SKM-1 treated with dmso at 0.1 percent for 144 hours (cell line): ENCODE data around the gene VAMP1.
"Not testable (repeated sequence)": the region's sequence is repeated elsewhere in the genome, so short reads cannot be mapped to it uniquely, and the experiment has no call there.

Experiments
- DNase-seq: peaks from one replicate; lab custom pipeline; 2025; ENCODE audit not compliant: unreplicated experiment; lab: John Stamatoyannopoulos, UW

VAMP1 gene

DNA sequence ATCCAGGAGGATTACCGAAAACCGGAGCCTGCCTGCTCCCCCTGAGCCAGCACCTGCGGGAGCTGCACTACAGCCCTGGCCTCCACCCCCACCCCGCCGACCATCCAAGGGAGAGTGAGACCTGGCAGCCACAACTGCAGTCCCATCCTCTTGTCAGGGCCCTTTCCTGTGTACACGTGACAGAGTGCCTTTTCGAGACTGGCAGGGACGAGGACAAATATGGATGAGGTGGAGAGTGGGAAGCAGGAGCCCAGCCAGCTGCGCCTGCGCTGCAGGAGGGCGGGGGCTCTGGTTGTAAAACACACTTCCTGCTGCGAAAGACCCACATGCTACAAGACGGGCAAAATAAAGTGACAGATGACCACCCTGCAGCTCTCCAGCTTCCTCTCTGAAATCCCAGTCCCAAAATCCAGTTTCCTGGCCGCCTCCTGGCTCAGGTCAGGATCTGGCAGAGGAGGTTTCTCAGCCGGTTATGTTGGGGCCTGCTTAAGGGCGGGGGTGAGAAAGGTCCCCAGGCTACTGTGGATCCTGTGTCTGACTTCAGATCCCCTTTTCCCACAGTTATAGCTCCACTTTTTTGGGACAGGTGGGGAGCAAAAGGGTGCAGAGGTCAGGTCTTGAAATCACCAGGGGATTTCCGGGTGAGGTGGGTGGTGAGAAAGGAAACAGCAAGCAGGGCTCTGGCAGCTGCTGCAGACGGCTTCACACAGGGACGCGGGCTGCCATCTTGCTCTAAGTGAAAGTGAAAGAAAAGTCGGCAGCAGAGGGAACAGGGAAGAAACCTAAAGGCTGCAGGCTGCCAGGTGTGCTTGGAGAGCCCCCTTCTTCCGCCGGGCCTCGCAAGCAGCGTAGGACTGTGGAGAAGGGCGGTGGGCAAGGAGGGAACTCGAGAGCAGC, 18.9 kb downstream of the VAMP1 start, which contains the start of gene TAPBPL:
Gene TAPBPL (plus strand): TSS at position 695 of the 897 bp plus-strand sequence. CDS start 207 bp downstream, outside the sequence.
- DNase-seq, result no peak

DNA sequence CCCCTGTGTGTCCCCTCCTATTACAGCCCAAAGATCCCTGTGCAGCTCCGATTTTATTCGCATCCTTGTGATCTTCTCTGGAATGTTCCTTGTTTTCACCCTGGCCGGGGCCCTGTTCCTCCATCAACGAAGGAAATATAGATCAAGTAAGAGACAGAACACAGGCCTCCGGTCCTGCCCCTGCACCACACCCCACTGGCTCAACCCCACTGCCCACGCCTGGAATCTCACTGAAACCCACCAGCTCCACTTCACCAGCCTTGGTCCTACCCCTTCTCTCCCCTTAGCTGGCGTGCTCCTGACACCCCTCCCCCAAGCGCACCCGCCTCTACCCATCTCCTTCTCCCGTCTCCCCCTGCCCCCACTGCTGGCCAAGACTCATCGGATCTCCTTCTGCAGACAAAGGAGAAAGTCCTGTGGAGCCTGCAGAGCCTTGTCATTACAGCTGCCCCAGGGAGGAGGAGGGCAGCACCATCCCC, 19.6 kb downstream of the VAMP1 start:
- no peak for DNase-seq

DNA sequence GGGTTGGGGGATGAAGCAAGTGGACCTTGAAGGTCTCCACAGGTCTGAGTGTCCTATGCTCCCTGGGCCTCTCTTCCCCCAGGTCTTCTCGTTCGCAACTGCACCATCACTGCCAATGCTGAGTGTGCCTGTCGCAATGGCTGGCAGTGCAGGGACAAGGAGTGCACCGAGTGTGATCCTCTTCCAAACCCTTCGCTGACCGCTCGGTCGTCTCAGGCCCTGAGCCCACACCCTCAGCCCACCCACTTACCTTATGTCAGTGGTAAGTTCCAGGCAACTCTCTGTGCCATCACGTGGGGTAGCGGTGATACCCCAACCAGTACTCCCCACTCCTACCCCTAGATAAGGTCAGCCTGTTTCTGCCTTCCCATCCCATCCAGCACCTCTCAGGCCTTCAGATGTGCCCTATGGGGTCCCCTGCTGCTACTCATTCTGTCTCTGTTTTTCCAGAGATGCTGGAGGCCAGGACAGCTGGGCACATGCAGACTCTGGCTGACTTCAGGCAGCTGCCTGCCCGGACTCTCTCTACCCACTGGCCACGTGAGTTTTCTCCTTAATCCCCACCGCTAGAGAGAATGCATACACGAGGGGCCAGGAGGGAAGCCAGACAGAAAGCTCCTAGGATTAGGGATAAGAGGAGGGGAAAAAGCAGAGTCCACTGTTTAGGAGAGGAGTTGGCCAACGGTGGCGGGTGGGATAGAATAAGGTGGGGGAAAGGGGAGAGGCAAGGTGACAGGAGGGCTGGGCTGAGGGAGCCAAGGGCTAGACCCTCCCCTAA, 20.2 kb downstream of the VAMP1 start:
- DNase-seq, result no peak

DNA sequence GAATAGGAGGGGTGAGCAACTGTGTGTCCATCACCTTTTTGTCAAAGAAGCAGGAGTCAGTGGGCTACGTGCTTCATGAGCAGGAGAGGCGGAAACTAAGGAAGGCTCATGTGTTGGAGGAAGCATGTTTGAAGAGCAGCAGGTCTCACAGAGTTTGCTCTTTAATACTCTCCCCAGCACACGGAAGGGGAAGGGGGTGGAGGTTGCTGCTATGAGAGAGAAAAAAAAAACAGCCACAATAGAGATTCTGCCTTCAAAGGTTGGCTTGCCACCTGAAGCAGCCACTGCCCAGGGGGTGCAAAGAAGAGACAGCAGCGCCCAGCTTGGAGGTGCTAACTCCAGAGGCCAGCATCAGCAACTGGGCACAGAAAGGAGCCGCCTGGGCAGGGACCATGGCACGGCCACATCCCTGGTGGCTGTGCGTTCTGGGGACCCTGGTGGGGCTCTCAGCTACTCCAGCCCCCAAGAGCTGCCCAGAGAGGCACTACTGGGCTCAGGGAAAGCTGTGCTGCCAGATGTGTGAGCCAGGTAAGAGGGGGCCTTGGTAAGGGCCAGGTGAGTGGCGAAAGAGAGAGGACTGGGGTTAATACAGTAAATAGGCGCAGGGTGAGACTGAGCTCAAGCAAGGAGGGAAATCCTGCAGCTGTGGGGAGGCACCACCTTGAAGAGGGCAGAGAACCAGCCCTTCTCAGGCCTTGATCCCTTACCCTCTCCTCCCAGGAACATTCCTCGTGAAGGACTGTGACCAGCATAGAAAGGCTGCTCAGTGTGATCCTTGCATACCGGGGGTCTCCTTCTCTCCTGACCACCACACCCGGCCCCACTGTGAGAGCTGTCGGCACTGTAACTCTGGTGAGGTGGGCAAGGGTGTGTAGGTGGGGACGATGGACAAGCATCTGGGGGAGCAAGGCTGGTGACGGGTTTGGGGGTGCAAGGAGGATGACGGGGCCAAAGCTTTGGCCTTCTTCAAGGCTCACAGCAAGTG, 25.5 kb downstream of the VAMP1 start, which contains the start of gene CD27:
Gene CD27 (plus strand): TSS at position 252 of the 985 bp plus-strand sequence. CDS start 141 bp downstream, at position 393.
- DNase-seq, result no peak

DNA sequence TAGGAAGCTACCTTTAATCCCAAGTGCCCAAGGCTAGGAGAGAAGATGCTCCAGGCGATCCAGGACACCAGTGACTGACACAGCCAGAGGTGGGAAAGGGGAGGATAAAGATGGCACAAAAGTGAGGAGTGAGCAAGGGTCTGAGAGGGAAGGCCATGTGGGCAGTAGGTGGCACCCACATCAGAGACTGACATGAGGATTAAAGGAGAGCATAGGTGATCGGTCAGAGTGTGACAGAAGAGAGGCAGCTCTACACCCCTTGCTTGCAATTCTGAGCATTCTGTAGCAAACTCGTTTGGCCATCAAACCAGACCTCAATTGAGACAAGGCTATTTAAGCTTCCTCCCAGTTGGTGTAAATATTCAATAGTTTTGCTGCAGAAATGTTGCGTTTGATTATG, 26.4 kb downstream of the VAMP1 start:
- no peak for DNase-seq

DNA sequence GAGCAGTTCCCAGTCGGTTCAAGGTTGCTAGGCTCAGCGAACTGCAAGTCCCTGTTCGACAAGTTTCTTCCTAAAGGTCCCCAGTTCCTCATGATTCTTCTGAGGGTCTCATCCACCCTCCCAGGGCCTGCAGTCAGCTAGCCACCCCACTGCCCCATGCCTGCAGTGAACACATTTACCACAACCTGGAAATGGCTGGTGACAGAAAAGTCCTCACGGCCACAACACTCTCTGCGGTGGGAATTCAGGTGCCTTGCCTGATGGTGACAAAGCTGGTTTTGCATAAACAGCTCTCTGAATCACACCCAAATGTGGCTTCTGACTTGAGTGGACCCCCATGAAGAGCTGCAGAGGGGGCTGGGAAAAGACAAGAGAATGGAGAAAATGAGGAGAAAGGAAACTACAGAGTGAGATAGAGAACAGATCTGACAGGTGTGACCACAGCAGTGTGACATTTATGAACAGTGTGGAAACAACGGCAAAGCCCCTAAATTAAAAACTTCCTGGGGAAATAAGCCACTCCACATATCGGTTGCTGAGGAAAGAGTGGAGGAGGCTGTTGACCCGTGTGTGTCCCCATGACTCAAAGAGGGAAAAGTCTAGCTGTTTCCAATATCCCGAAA, 27.0 kb downstream of the VAMP1 start:
- no peak for DNase-seq

DNA sequence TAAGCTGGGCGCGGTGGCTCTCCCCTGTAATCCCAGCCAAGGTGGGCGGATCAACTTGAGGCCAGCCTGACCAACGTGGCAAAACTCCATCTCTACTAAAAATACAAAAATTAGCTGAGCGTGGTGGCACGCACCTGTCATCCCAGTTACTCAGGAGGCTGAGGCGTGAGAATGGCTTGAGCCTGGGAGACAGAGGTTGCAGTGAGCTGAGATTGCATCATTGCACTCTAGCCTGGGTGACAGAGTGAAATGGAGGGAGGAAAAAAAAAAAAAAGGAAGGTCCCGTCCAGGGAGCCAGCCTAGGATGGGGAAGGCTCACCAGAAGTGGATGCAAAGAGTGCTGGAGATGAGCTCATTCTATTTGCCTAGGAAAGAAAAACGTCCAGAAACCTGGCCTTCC, 27.6 kb downstream of the VAMP1 start:
- no peak for DNase-seq

DNA sequence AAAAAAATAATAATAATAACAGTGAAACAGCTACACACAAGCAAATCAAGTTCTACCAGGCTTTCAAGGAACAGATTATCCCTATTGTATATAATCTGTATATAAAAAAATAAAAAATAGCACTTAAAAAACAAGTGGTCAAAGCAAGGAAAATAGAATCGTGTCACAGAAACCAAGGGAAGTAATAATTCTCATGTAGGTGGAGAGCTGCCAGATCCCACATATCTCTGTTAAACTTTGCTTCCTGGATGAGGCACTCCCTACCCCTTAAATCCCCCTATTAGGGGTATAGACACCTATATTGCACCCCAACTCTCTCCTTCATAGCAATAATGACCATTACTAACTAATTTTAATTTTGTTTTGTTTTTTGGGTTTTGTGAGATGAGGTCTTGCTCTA, 30.1 kb downstream of the VAMP1 start:
- DNase-seq, result no peak

DNA sequence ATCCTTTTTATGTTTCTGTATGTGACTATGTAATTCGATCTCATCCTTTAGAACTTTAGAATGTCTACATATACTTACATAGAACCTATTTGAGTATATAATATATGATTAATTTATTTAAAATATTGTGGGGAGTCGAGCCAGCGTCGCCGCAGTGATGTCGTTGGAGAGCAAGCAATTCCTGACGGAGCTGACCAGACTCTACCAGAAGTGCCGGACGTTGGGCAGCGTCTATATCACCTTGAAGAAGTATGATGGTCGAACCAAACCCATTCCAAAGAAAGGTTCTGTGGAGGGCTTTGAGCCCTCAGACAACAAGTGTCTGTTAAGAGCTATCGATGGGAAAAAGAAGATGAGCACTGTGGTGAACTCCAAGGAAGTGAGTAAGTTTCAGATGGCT, 32.1 kb downstream of the VAMP1 start:
- DNase-seq, result no peak

DNA sequence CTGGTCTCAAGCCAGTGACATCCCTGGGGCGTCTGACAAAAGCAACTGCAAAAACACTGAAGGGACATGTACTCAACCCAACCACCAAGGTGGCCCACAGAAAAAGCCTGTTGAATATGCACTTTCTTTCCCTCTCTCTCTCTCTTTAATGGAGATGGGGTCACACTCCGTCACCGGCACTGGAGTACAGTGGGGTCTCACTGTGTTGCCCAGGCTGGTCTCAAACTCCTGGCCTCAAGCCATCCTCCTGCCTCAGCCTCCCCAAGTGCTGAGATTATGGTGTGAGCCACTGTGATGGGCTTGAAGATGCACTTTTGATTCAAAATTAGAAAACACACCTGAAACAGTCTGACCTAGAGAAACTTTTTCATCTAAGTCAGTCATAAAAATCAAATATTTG, 32.9 kb downstream of the VAMP1 start:
- no peak for DNase-seq

DNA sequence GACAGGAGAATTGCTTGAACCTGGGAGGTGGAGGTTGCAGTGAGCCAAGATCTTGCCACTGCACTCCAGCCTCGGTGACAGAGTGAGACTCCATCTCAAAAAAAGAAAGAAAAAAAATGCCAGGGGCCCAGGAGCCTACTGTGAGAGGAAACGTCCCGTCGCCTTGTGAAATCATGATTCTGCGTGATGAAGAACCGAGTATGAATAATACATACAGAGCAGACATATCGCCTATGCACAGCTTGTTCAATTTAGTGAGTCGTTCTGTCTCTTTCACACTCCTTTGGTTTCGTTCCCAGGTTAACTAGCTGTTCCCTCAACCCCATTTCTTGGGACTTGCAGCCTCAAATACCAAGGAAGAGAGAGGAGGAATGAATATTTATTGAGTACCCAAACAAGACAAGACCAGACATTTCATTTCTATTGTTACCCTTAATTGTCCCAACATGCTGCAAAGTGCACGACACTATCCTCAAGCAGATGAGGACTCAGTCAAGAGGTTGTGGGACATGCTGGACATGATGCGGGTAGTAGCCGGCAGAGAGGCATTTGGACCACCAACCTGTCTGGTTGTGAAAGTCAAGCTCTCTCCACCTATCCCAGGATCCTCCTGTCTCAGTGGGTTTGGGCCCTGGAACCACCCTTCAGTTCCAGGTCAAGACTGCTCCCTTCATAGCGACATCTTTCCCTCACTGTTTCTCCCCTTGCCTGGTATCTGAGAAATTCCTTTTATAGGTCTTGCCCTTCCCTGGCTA, 34.3 kb downstream of the VAMP1 start:
- no peak for DNase-seq

DNA sequence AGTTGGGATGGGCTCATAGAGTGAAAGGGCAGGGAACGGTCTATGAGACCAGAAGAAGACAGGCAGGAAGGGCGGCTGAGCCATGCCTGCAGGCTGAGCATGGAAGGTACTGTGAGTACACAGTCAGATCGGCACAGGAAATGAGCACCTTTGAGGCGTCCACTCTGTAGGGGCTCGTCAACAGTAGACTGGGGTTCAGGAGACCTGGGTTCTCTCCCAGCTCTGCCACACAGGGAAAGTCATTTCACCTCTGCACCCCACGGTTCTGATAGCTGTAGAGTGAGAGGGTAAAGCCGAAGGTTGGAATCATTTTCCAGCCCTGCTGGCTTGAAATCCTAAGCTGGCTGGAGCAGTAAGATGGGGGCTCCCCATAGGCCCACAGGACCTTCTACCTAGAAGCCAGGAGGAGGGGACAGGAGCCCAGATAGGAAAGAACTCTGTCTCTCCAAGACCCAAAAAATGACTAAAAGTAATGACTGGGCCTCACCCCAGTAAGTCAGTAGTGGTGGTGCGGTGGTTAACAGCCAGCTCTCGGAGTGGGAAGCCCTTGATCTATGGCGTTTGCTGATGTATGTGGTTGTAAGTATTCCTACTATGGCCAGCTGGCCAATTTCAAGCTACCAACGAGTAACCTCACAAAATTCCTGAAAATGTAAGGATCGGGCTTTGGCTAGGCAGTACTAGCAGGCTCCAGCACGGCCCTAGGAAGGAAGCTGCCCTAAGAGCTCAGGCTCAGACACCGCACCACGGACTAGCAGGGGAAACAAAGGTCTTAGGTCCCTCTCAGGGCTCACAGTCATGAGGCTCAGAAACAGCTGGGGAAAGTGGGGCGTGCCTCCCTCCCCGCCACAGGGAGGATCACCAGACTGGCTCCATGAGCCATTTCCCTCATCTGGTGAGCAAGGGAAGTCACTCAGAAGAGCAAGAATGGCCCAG, 36.0 kb downstream of the VAMP1 start:
- DNase-seq, result no peak

DNA sequence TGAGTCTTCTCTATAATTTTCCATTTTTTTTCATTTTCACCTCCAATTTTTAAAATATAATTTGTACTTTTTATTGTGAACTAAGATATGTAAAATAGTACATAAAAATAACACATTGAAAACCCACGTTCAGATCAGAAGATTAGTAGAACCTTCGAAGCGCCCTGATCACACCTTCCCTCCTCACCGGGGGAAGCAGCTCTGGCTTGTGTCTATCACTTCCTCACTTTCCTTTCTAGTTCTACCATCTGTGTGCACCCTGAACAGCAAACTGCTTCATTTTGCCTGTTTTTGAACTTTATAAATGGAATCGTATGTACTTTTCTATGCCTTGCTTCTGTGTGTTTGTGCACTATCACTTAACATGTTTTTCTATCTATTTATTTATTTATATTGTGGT, 37.5 kb downstream of the VAMP1 start:
- DNase-seq, result no peak

DNA sequence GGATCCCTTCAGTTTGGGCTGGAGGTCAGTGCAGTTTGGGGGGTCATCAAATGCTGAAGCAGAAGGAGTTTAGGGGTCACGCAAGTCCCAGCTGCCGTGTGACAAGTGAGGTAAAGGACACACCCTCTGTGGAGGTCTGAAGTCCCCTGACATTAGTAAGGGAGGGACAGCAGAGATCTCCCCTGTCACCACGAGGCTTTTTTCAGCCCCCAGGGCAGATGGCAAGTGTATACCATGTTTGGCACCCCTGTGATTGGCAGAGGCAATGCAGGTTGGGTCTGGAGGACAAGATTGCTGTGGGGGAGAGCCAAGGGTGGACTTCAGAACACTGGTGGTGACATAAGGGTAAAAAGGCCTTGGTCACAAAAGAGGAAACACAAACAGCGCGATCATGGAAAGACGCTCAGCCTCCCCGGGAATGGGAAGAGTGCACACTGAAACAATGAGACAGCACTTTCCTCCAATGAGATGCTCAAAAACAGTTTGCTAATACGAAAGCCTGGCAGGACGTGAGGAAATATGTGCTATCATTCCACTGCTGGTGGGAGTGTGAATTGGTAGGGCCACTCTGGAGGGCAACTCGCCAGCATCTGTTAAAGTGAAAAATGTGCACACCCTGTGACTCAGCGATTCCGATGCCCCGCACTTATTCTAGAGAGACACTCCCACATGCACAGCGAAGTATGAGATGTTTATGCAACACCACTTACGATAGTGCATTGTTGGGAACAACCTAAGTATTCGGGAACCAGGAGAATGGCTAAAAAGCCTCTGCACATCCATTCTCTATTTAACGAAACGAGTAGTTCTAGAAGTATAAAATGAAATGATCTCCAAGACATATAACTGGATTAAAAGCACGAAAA, 40.1 kb downstream of the VAMP1 start:
- DNase-seq, result peak; percentile 39

DNA sequence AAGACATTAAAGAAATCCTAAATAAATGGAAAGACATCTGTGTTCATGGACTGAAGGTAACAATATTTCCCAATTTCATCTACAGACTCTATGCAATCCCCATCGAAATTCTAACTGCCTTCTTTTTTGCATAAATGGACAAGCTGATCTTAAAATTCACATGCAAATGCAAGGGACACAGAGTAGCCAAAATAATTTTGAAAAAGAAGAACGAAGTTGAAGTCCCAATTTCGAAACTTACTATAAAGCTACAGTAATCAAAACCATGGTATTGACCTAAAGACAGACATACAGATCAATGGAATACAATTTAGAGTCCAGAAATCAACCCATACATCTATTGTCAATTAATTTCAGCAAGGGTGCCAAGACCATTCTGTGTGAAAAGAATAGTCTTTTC, 42.2 kb downstream of the VAMP1 start:
- DNase-seq, result no peak

DNA sequence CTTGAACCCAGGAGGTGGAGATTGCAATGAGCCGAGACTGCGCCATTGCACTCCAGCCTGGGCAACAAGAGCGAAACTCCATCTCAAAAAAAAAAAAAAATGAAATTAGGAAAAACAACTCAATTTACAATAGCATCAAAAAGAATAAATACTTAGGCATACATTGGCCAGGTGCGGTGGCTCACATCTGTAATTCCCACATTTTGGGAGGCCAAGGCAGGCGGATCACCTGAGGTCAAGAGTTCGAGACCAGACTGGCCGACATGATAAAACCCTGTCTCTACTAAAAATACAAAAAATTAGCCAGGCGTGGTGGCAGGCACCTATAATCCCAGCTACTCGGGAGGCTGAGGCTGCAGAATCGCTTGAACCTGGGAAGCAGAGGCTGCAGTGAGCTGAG, 42.7 kb downstream of the VAMP1 start:
- DNase-seq, result not testable (repeated sequence)

DNA sequence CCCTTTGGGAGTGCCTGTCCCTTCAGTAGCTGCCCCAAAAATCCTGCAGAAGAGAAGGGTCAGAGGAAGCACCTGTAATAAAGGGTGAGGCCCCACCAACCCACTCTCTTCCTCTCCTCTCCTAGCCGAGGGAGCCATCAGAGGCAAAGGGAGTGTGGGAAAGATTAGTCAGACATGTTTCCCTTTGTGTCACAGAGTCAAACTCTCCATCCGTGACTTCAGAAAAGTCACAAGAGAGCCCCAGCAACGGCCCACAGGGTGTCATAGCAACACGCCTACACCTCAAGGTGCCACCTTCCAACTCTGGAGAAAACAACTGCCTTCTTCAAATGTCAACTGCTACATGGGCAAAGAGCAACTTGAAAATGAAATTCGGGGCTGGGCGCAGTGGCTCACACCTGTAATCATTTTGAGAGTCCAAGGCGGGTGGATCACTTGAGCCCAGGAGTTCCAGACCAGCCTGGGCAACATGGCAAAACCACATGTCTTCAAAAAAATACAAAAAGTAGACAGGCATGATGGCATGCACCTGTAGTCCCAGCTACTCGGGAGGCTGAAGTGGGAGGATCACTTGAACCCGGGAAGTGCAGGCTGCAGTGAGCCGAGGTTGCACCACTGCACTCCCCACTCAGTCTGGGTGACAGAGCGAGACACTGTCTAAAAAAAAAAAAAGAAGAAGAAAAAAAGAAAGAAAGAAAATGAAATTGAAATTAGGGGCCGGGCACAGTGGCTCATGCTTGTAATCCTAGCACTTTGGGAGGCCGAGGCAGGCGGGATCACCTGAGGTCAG, 43.4 kb downstream of the VAMP1 start:
- DNase-seq, result no peak
